Nephron (organoid): Measurements from ENCODE around the gene CTNNA3.

ENCODE experiments used
- H3K27ac Mint-ChIP-seq, 3 experiments: 2 replicates each; pipeline ENCODE4 v1.8.0; 2020; ENCODE audit warnings: mixed read lengths in 3 of 3, mild to moderate bottlenecking in 2 of 3, moderate library complexity in 1 of 3
- H3K27me3 Mint-ChIP-seq: 2 replicates; pipeline ENCODE4 v1.8.0; 2021; ENCODE audit warnings: low read depth, mild to moderate bottlenecking, moderate library complexity, mixed read lengths
- H3K36me3 Mint-ChIP-seq: 2 replicates; pipeline ENCODE4 v1.8.0; 2020; ENCODE audit warnings: low read depth, mixed read lengths
- H3K4me1 Mint-ChIP-seq: 2 replicates; pipeline ENCODE4 v1.8.0; 2020; ENCODE audit warnings: mixed read lengths
- H3K4me3 Mint-ChIP-seq, 3 experiments: 2 replicates each; pipeline ENCODE4 v1.8.0; 2020; ENCODE audit warnings: mild to moderate bottlenecking in 3 of 3, mixed read lengths in 3 of 3, moderate library complexity in 2 of 3
- H3K9me3 Mint-ChIP-seq: 2 replicates; pipeline ENCODE4 v1.8.0; 2020; ENCODE audit warnings: mixed read lengths
- CTCF ChIP-seq, 3 experiments: fragments of 200-600 bp; sonication (generic); IDR thresholded peaks; one replicate each; pipeline ENCODE4 v1.5.0; 2021; ENCODE audit warnings: antibody characterized with exemption in 3 of 3; ENCODE audit not compliant: unreplicated experiment in 3 of 3

The CTNNA3 gene

GRCh38 chr10:67609996-67610793 lies 85.8 kb downstream of the CTNNA3 start:
- H3K4me3 Mint-ChIP-seq = no peak overlapping the region
- no peaks in the 10 kb centered on the region for H3K36me3 Mint-ChIP-seq
- no peak for TF ChIP-seq CTCF (IDR thresholded peaks at IDR 0.05; ENCODE audit: unreplicated experiment in 3 of 3)
- no peaks in the 10 kb centered on the region for H3K9me3 Mint-ChIP-seq
- H3K27me3 Mint-ChIP-seq = peaks cover 9% of the 10 kb centered on the region
- H3K4me1 Mint-ChIP-seq = peaks cover 19% of the 10 kb centered on the region
- H3K27ac Mint-ChIP-seq = no peak overlapping the region

GRCh38 chr10:67608001-67608400 lies 88.0 kb downstream of the CTNNA3 start:
- Mint-ChIP-seq H3K36me3 (no peaks in the 10 kb centered on the region), H3K4me3 (no peak overlapping the region), H3K4me1 (peaks cover 19% of the 10 kb centered on the region), H3K27ac (no peak overlapping the region), H3K9me3 (no peaks in the 10 kb centered on the region), H3K27me3 (peaks cover 8% of the 10 kb centered on the region)
- no peak for TF ChIP-seq CTCF (IDR thresholded peaks at IDR 0.05; ENCODE audit: unreplicated experiment in 3 of 3)

- TF ChIP-seq CTCF (IDR thresholded peaks at IDR 0.05; ENCODE audit: unreplicated experiment in 3 of 3) = no peak
- no peaks in the 10 kb centered on the region for H3K36me3 Mint-ChIP-seq
- peak overlapping the region in 1 of 3 experiments; percentile 69 for H3K27ac Mint-ChIP-seq
- peaks cover 19% of the 10 kb centered on the region for H3K4me1 Mint-ChIP-seq
- peaks cover 4% of the 10 kb centered on the region for H3K27me3 Mint-ChIP-seq
- no peaks in the 10 kb centered on the region for H3K9me3 Mint-ChIP-seq
- H3K4me3 Mint-ChIP-seq = no peak overlapping the region
Measured at GRCh38 chr10:67607472-67607871, 88.5 kb downstream of the CTNNA3 start.

- Mint-ChIP-seq H3K9me3 (no peaks in the 10 kb centered on the region), H3K4me1 (peaks cover 19% of the 10 kb centered on the region), H3K4me3 (no peak overlapping the region), H3K36me3 (no peaks in the 10 kb centered on the region), H3K27ac (peak overlapping the region; percentile 46 to 69 (median 47)), H3K27me3 (peaks cover 4% of the 10 kb centered on the region)
- no peak for TF ChIP-seq CTCF (IDR thresholded peaks at IDR 0.05; ENCODE audit: unreplicated experiment in 3 of 3)
Measured at GRCh38 chr10:67606572-67606971, 89.4 kb downstream of the CTNNA3 start.

DNA sequence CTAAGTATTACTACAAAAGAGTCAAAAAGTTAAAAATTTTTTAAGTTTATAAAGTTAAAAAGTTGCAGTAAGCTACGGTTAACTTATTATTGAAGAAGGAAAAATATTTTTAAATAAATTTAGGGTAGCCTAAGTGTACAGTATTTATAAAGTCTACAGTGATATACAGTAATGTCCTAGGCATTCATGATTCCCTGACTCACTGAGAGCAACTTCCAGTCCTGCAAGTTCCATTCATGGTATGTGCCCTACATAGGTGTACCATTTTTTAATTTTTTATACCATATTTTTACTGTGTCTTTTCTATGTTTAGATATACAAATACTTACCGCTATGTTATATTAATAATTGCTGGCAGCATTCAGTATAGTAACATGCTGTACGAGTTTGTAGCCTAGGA lies 92.3 kb downstream of the CTNNA3 start:
- TF ChIP-seq CTCF (IDR thresholded peaks at IDR 0.05; ENCODE audit: unreplicated experiment in 3 of 3) = no peak
- no peak overlapping the region for H3K4me3 Mint-ChIP-seq
- no peaks in the 10 kb centered on the region for H3K36me3 Mint-ChIP-seq
- H3K9me3 Mint-ChIP-seq = no peaks in the 10 kb centered on the region
- H3K27ac Mint-ChIP-seq = no peak overlapping the region
- H3K27me3 Mint-ChIP-seq = no peaks in the 10 kb centered on the region
- peaks cover 12% of the 10 kb centered on the region for H3K4me1 Mint-ChIP-seq

- Mint-ChIP-seq H3K27ac (no peak overlapping the region), H3K4me3 (no peak overlapping the region), H3K36me3 (no peaks in the 10 kb centered on the region), H3K4me1 (peaks cover 12% of the 10 kb centered on the region), H3K9me3 (no peaks in the 10 kb centered on the region), H3K27me3 (no peaks in the 10 kb centered on the region)
- no peak for TF ChIP-seq CTCF (IDR thresholded peaks at IDR 0.05; ENCODE audit: unreplicated experiment in 3 of 3)
Measured at GRCh38 chr10:67603086-67603485, 92.9 kb downstream of the CTNNA3 start.
